ENCODE results near the gene TTC13. TPM values are rescaled to one million over a fixed set of nuclear protein-coding genes. Genes with fewer than 3 reads are reported as not detected.

Gene TTC13
- total RNA-seq, 3 donors from 2014 or later, result 20.5 to 26.6 (median 22.0) TPM

DNA sequence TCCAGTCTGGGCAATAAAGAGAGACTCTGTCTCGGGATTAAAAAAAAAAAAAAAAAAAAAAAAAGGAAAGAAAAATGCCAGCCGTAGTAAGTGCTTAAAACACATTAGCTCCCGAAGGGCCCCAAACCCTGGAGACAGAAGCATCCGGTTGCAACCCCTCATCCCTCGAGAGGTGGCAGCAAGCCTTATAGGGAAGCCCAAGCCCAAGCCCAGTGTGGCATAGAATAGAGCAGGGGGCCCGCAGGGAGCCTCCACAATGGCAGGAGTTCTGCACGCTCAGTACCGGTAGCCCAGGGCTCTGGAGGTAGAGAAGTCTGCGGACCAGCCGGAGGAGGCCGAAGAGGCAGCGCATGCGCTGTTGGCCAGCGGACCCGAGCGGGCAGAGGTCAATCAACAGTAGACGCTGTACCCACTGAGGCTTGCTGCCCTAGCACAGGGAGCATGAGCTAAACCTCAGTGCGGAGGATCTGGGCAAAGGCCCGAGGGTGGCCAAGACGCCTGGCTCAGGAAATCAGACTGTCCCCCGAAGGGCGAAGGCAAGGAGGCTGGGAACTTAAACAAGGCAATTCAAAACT, 76.2 kb downstream of the TTC13 start:
- H3K4me1 ChIP-seq, result no peaks in the 10 kb centered on the region

GRCh38 chr1:230901671-230902070, 77.0 kb downstream of the TTC13 start:
- intact Hi-C loops (cut with DNase I; ENCODE audit: low total_unique reads), result no loop called here
- no peaks in the 10 kb centered on the region for H3K9me3 ChIP-seq
- H3K36me3 ChIP-seq, result no peaks in the 10 kb centered on the region
- no peaks in the 10 kb centered on the region for H3K4me1 ChIP-seq
- no peak for DNase-seq (ENCODE audit: low spot score in 2 of 2)
- no peak overlapping the region for H3K27ac ChIP-seq
- H3K4me3 ChIP-seq, result no peak overlapping the region
- no peaks in the 10 kb centered on the region for H3K27me3 ChIP-seq
- TF ChIP-seq POLR2A (IDR thresholded peaks at IDR 0.05), result no peak
- TF ChIP-seq POLR2AphosphoS5 (IDR thresholded peaks at IDR 0.05), result no peak
- TF ChIP-seq, protein P1, sequence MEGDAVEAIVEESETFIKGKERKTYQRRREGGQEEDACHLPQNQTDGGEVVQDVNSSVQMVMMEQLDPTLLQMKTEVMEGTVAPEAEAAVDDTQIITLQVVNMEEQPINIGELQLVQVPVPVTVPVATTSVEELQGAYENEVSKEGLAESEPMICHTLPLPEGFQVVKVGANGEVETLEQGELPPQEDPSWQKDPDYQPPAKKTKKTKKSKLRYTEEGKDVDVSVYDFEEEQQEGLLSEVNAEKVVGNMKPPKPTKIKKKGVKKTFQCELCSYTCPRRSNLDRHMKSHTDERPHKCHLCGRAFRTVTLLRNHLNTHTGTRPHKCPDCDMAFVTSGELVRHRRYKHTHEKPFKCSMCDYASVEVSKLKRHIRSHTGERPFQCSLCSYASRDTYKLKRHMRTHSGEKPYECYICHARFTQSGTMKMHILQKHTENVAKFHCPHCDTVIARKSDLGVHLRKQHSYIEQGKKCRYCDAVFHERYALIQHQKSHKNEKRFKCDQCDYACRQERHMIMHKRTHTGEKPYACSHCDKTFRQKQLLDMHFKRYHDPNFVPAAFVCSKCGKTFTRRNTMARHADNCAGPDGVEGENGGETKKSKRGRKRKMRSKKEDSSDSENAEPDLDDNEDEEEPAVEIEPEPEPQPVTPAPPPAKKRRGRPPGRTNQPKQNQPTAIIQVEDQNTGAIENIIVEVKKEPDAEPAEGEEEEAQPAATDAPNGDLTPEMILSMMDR (IDR thresholded peaks at IDR 0.05), result no peak

More for the DNA sequence above, 76.2 kb downstream of the TTC13 start:
- TF ChIP-seq POLR2A (IDR thresholded peaks at IDR 0.05), result no peak
- no peak for TF ChIP-seq POLR2AphosphoS5 (IDR thresholded peaks at IDR 0.05)
- TF ChIP-seq, protein P1 (IDR thresholded peaks at IDR 0.05), result no peak
- no peaks in the 10 kb centered on the region for H3K36me3 ChIP-seq
- H3K27me3 ChIP-seq, result no peaks in the 10 kb centered on the region
- DNase-seq (ENCODE audit: low spot score in 2 of 2), result no peak
- H3K9me3 ChIP-seq, result no peaks in the 10 kb centered on the region
- H3K4me3 ChIP-seq, result no peak overlapping the region
- no peak overlapping the region for H3K27ac ChIP-seq
- intact Hi-C loops (cut with DNase I; ENCODE audit: low total_unique reads), result no loop called here

DNA sequence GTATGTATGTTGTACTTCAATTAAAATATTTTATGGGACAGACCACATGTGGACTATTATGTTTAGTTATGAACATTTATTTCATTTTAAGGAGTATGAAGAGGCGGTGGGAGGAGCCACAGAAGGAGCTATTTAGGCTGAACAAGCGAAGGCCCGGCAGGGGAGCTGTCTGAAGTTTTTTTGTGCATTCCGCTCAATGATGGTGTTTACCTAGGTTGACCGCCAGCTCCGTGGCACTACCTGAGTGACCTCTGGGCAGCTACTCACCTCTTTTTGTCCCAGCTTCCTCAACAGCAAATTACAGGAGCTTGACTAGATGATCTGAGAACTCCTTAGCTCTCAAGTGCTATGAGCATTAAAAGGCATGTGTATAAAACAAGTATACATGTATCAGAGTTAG, 77.7 kb downstream of the TTC13 start:
- no peaks in the 10 kb centered on the region for H3K27me3 ChIP-seq
- no peak overlapping the region for H3K27ac ChIP-seq
- no peaks in the 10 kb centered on the region for H3K36me3 ChIP-seq
- H3K9me3 ChIP-seq, result no peaks in the 10 kb centered on the region
- no peak for DNase-seq (ENCODE audit: low spot score in 2 of 2)
- H3K4me1 ChIP-seq, result no peaks in the 10 kb centered on the region
- intact Hi-C loops (cut with DNase I; ENCODE audit: low total_unique reads), result no loop called here
- H3K4me3 ChIP-seq, result no peak overlapping the region
- TF ChIP-seq POLR2A (IDR thresholded peaks at IDR 0.05) (no peak), POLR2AphosphoS5 (IDR thresholded peaks at IDR 0.05) (no peak)
- TF ChIP-seq, protein P1 (IDR thresholded peaks at IDR 0.05), result no peak

GRCh38 chr1:230899841-230900251, 78.8 kb downstream of the TTC13 start:
- intact Hi-C loops (cut with DNase I; ENCODE audit: low total_unique reads), result no loop called here
- Histone ChIP-seq H3K4me3 (no peak overlapping the region), H3K4me1 (no peaks in the 10 kb centered on the region), H3K27ac (no peak overlapping the region), H3K27me3 (no peaks in the 10 kb centered on the region), H3K36me3 (no peaks in the 10 kb centered on the region), H3K9me3 (no peaks in the 10 kb centered on the region)
- DNase-seq (ENCODE audit: low spot score in 2 of 2), result no peak
- TF ChIP-seq POLR2AphosphoS5 (IDR thresholded peaks at IDR 0.05) (no peak), POLR2A (IDR thresholded peaks at IDR 0.05) (no peak)
- TF ChIP-seq, protein P1 (IDR thresholded peaks at IDR 0.05), result no peak

DNA sequence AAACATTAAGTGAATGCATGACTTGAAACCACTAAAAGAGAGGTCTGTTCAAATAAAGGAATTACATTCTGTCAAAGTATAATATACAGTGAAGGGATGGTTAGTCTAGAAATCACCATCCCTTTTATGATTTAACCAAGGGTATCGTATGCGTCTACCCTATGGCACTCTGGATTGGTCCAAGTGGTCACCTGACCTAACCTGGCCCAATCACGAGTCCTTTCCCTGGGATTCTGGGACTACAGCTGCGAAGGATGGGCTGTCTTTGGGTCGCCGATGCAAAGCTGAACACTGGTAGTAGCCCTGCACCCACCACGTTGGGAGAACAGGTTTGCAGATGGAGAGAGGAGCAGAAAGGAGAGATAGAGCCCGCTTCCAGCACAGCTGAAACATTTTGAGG, 79.9 kb downstream of the TTC13 start:
- no peak overlapping the region for H3K4me3 ChIP-seq
- TF ChIP-seq, protein P1 (IDR thresholded peaks at IDR 0.05), result no peak
- no peak for TF ChIP-seq POLR2AphosphoS5 (IDR thresholded peaks at IDR 0.05)
- no peak for TF ChIP-seq POLR2A (IDR thresholded peaks at IDR 0.05)
- no peak overlapping the region for H3K27ac ChIP-seq
- H3K4me1 ChIP-seq, result no peaks in the 10 kb centered on the region
- intact Hi-C loops (cut with DNase I; ENCODE audit: low total_unique reads), result no loop called here
- no peaks in the 10 kb centered on the region for H3K36me3 ChIP-seq
- no peak for DNase-seq (ENCODE audit: low spot score in 2 of 2)
- no peaks in the 10 kb centered on the region for H3K27me3 ChIP-seq
- H3K9me3 ChIP-seq, result no peaks in the 10 kb centered on the region

All from breast epithelium (tissue), 4 donors.